HG03280 (cell line): ENCODE data around the gene NRP2.
A peak's percentile ranks its signal among the peaks of the same experiment; 100 is the strongest.

Experiments used
- ATAC-seq: cut with Tn5 transposase; IDR thresholded peaks from one replicate; pipeline ENCODE4 v1.9.1; 2021; ENCODE audit warnings: mild to moderate bottlenecking, moderate library complexity; ENCODE audit not compliant: unreplicated experiment

NRP2 gene

GRCh38 chr2:205682239-205682970, at the start of gene NRP2:
NRP2 (plus strand) TSS chr2:205682501; CDS start chr2:205683291, 790 bp downstream.
- ATAC-seq = peak; percentile 70

GRCh38 chr2:205633994-205634393, 48.3 kb upstream of the NRP2 start:
- ATAC-seq = no peak

- ATAC-seq = no peak
Observed at GRCh38 chr2:205636549-205637319, 45.6 kb upstream of the NRP2 start.

GRCh38 chr2:205637320-205637602, 45.0 kb upstream of the NRP2 start:
- no peak for ATAC-seq

GRCh38 chr2:205637779-205638503, 44.4 kb upstream of the NRP2 start:
- no peak for ATAC-seq

GRCh38 chr2:205640716-205641115, 41.6 kb upstream of the NRP2 start:
- no peak for ATAC-seq

- no peak for ATAC-seq
Observed at GRCh38 chr2:205642599-205643356, 39.5 kb upstream of the NRP2 start.

GRCh38 chr2:205643391-205643885, 38.9 kb upstream of the NRP2 start:
- ATAC-seq = no peak

GRCh38 chr2:205644018-205644417, 38.3 kb upstream of the NRP2 start:
- no peak for ATAC-seq

GRCh38 chr2:205646680-205647079, 35.6 kb upstream of the NRP2 start:
- peak; percentile 95 for ATAC-seq

- ATAC-seq = no peak
Observed at GRCh38 chr2:205650450-205650849, 31.9 kb upstream of the NRP2 start.

- no peak for ATAC-seq
Observed at GRCh38 chr2:205650931-205651330, 31.4 kb upstream of the NRP2 start.

- no peak for ATAC-seq
Observed at GRCh38 chr2:205651719-205652118, 30.6 kb upstream of the NRP2 start.

- ATAC-seq = no peak
Observed at GRCh38 chr2:205654878-205655605, 27.3 kb upstream of the NRP2 start.

- ATAC-seq = no peak
Observed at GRCh38 chr2:205655779-205656456, 26.4 kb upstream of the NRP2 start.

GRCh38 chr2:205656461-205656860, 25.8 kb upstream of the NRP2 start:
- no peak for ATAC-seq

GRCh38 chr2:205656941-205657340, 25.4 kb upstream of the NRP2 start:
- no peak for ATAC-seq

- no peak for ATAC-seq
Observed at GRCh38 chr2:205657579-205657978, 24.7 kb upstream of the NRP2 start.

GRCh38 chr2:205658068-205658467, 24.2 kb upstream of the NRP2 start:
- no peak for ATAC-seq

GRCh38 chr2:205658572-205658971, 23.7 kb upstream of the NRP2 start:
- no peak for ATAC-seq
